ENCODE data around the gene UCP2.

Gene UCP2

GRCh38 chr11:74009230-74009547, 26.5 kb upstream of the UCP2 start:
- Histone ChIP-seq H3K4me3 (ENCODE audit: low read length) (no peak overlapping the region), H3K79me2 (ENCODE audit: control insufficient read depth, low read length) (no peaks in the 10 kb centered on the region), H3K4me2 (ENCODE audit: low read length) (no peak overlapping the region), H3F3A (ENCODE audit: control insufficient read depth, insufficient read depth) (no peaks in the 10 kb centered on the region), H3K27me3 (ENCODE audit: control insufficient read depth, low read length) (no peaks in the 10 kb centered on the region), H3K9me2 (replicated peaks; ENCODE audit: control insufficient read depth, low read length) (no peaks in the 10 kb centered on the region), H4K20me1 (ENCODE audit: control insufficient read depth, insufficient read depth, low read depth, low read length) (no peaks in the 10 kb centered on the region), H3K9me3 (ENCODE audit: control insufficient read depth, insufficient read depth, low read length) (no peaks in the 10 kb centered on the region), H3K36me3 (ENCODE audit: control insufficient read depth, low read length) (peaks cover 4% of the 10 kb centered on the region; the same call in 1 of the 2 replicates), H3K27ac (ENCODE audit: low read depth, low read length) (no peak overlapping the region), H3K4me1 (ENCODE audit: control insufficient read depth, low read length) (peaks cover 52% of the 10 kb centered on the region)
- TF ChIP-seq CTCF (IDR thresholded peaks at IDR 0.05; ENCODE audit: low read depth, low read length, poor library complexity, severe bottlenecking): no peak
- TF ChIP-seq EZH2phosphoT487 (IDR thresholded peaks at IDR 0.05; ENCODE audit: borderline replicate concordance, low read length): no peak

DNA sequence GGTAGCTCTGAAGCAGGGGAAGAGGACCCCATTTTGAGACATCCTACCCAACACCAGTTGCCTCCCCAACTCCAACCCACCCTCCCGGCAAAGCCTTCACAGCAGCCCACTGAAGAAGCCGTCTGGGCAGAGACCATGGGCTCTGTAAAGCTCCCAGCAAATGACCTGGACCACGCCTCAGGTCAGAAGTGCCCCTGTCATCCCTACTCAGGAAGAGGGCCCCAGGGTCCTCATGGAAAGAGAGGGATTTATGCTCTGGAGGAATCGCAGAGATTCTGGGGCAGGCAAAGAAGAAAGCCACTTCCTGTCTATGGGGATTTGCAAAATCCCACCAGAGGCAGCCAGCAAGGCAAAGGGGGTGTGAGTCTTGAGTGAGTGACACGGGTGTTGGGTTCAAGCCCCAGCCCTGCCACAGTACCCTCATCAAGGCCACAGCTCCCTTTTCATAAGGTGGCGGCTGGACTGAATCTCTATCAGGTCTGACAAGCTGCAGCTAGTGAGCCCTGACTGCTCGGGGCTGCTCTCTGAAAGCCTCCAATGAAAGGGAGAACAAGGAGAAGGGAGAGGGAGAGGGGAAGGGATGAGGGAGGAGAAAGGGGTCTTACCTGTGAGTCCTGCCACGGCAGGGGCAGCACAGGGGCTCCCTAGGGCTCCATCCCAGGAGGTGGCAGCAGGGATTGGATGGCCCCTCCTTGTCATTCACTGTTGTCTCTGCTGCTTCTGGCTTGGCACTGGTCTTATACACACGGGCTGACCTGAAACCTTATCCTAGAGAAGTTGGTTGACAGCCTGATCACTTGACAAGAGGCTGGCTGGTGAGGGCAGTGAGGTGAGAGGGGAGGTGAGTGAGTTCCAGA, 26.0 kb upstream of the UCP2 start, which contains the start of gene UCP3:
UCP3 (minus strand) TSS at position 713 of the 857 bp plus-strand sequence. CDS start 2,043 bp downstream, outside the sequence.
- Histone ChIP-seq H3F3A (ENCODE audit: control insufficient read depth, insufficient read depth) (no peaks in the 10 kb centered on the region), H3K79me2 (ENCODE audit: control insufficient read depth, low read length) (no peaks in the 10 kb centered on the region), H3K27ac (ENCODE audit: low read depth, low read length) (no peak within 1 kb of the TSS), H3K36me3 (ENCODE audit: control insufficient read depth, low read length) (peaks cover 4% of the 10 kb centered on the region), H3K4me3 (ENCODE audit: low read length) (no peak within 1 kb of the TSS), H4K20me1 (ENCODE audit: control insufficient read depth, insufficient read depth, low read depth, low read length) (no peaks in the 10 kb centered on the region), H3K4me2 (ENCODE audit: low read length) (no peak within 1 kb of the TSS), H3K9me3 (ENCODE audit: control insufficient read depth, insufficient read depth, low read length) (no peaks in the 10 kb centered on the region), H3K27me3 (ENCODE audit: control insufficient read depth, low read length) (no peaks in the 10 kb centered on the region), H3K9me2 (replicated peaks; ENCODE audit: control insufficient read depth, low read length) (no peaks in the 10 kb centered on the region), H3K4me1 (ENCODE audit: control insufficient read depth, low read length) (peaks cover 52% of the 10 kb centered on the region)
- TF ChIP-seq CTCF (IDR thresholded peaks at IDR 0.05; ENCODE audit: low read depth, low read length, poor library complexity, severe bottlenecking): no peak
- TF ChIP-seq EZH2phosphoT487 (IDR thresholded peaks at IDR 0.05; ENCODE audit: borderline replicate concordance, low read length): no peak

DNA sequence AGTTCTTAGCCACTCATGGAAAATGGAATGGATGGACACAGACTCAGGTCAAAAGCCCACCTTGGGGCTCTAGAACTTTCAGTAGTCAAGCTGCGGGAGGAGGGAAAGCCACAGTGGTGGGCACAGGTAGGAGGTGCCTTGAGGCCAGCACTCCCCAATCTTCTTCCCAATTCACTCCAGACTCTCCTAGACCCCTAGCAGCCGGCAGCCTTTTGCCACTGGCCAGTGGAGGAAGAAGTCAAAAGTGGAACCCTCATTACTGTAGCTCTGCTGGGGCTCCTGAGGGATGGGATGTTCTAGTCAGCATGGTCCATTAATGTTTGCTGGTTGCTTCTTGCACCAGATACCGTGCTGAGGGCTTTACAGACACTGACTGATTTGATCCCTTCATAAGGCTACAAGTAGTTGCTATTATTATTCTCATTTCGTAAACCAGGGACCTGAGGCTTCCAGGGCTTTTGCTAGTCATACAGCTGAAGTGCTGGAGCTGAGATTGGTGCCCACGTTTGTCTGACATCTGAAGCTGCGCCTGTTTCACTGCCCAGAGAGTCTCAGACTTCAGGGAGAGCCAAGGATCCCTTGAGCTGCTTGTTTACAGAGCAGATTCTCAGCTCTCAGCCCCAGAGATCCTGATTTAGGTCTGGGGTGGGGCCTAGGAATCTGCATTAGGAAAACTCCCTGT, 25.2 kb upstream of the UCP2 start:
- Histone ChIP-seq H3K27me3 (ENCODE audit: control insufficient read depth, low read length) (no peaks in the 10 kb centered on the region), H3K27ac (ENCODE audit: low read depth, low read length) (no peak overlapping the region), H3K4me3 (ENCODE audit: low read length) (no peak overlapping the region), H3K9me3 (ENCODE audit: control insufficient read depth, insufficient read depth, low read length) (no peaks in the 10 kb centered on the region), H3K36me3 (ENCODE audit: control insufficient read depth, low read length) (no peaks in the 10 kb centered on the region; the same call in 1 of the 2 replicates), H3F3A (ENCODE audit: control insufficient read depth, insufficient read depth) (no peaks in the 10 kb centered on the region), H3K4me1 (ENCODE audit: control insufficient read depth, low read length) (peaks cover 52% of the 10 kb centered on the region), H3K79me2 (ENCODE audit: control insufficient read depth, low read length) (no peaks in the 10 kb centered on the region), H3K4me2 (ENCODE audit: low read length) (no peak overlapping the region), H4K20me1 (ENCODE audit: control insufficient read depth, insufficient read depth, low read depth, low read length) (no peaks in the 10 kb centered on the region), H3K9me2 (replicated peaks; ENCODE audit: control insufficient read depth, low read length) (no peaks in the 10 kb centered on the region)
- TF ChIP-seq EZH2phosphoT487 (IDR thresholded peaks at IDR 0.05; ENCODE audit: borderline replicate concordance, low read length): no peak
- TF ChIP-seq CTCF (IDR thresholded peaks at IDR 0.05; ENCODE audit: low read depth, low read length, poor library complexity, severe bottlenecking): no peak

Measured in DOHH2 (cell line).